Right ventricle myocardium inferior (tissue), 1 donor: ENCODE data around the gene PNPLA8. TPM values are rescaled to one million over a fixed set of nuclear protein-coding genes. Genes with fewer than 3 reads are reported as not detected.
"Not testable (repeated sequence)": the region's sequence is repeated elsewhere in the genome, so short reads cannot be mapped to it uniquely, and the experiment has no call there.

ENCODE experiments used
- ATAC-seq: fragments of 200-7000 bp; cut with Tn5 transposase; one replicate; pipeline ENCODE4 v1.9.1; 2020; ENCODE audit warnings: mild to moderate bottlenecking, moderate library complexity
- DNase-seq: peaks from one replicate; pipeline ENCODE4 v3.0.0; 2021; ENCODE audit errors: missing footprints
- intact Hi-C: fragments of 100-400 bp; cut with DNase I; formaldehyde crosslinking; loops from one replicate; pipeline ENCODE4 v1.11.0; 2022
- total RNA-seq: library from RNA; stranded (reverse); fragmentation: NEBNext Ultra II Directional; extraction: Animal tissue kit (Norgen Biotek cat#: 25700); gene quantifications from one replicate; pipeline ENCODE4 v1.2.1, GENCODE V29; 2021
- donor health status: DM: no; HTN: yes; CAD: no; lungs with severe emphysema.

The PNPLA8 gene
- total RNA-seq, 1 donor from 2014 or later = 31.1 TPM

DNA sequence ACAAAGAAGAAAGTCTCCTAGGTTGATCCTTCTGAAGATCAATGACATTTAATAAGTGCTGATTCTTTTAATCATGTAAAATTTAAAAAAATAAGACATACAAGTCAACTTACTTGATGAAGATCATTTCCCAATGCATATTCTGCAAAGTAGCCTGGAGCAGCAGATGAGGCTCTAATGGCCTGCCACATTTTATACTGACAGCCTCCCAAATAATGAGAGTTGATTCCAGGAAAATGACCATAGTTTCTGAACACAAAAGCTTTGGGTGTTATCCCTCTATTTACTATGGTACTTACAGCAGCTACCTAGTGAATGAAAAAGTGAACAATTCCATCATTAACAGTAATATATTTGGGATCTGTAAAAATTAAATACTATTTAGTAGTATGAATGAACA lies 38.3 kb downstream of the PNPLA8 start:
- ATAC-seq (no peak), DNase-seq (no peak)
- intact Hi-C loops = no loop called here

DNA sequence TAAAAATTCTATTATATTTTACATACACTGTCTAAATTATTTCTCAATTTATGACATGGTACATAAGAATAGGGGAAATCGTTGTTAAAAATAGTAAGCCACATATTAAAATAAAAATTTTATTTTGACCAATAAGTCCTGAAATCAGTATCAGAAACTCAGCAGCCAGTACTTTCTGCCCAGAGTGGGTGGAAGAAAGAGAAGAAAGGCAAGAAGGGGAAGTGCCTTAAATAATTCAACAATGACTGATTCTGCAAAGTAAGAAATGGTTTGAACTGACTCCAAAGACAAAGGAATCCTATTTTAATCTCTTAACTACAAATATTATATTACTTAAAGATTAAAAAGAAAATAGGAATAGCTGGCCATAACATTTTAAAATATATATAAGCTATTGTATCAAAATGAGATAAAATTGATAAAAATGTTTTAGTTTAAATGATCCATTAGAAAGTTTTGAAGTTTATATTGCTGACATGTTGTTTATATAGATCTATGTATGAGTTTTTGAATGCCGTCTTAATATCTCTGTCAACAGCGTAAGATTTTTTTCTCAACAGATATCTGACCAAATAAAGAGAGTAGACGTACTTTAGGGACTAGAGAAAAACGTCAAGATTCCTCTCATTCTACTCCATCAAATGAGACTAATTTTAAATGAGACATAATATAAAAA lies 39.5 kb downstream of the PNPLA8 start:
- DNase-seq (no peak), ATAC-seq (no peak)
- intact Hi-C loops = no loop called here

DNA sequence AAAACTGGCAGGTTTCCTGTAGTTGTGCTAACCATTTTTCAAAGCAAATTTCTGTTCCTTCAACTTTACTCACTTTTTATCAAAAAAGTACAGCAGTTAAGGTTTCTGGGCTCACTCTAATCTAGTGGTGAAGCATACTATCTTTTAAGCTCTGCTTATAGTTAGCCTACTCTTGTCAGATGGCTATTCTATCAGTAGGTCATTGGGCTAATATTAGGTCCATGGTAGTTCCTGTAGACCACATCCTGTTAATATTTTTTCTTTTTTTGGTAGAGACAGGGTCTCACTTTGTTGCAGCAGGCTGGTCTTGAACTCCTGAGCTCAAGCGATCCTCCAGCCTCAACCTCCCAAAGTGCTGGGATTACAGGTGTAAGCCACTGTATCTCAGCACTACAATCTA lies 41.8 kb downstream of the PNPLA8 start:
- no peak for ATAC-seq
- intact Hi-C loops = no loop called here
- DNase-seq = no peak

DNA sequence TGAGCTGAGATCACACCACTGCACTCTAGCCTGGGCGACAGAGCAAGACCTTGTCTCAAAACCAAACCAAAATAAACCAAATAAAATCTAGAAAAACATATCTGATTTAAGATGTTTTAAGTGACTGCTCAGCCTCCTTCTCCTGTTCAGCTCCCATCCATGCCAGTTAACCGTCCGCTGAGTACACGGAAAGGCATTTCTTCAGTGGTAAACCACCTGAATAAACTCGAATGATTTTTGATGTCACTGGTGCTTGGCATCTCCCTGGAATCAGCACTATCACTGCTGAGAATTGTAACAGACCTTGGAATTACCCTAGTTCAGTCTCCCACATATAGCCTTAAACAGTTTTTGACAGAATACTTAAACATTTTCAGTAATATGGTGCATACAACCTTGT lies 45.6 kb downstream of the PNPLA8 start:
- intact Hi-C loops = no loop called here
- ATAC-seq (no peak), DNase-seq (no peak)

DNA sequence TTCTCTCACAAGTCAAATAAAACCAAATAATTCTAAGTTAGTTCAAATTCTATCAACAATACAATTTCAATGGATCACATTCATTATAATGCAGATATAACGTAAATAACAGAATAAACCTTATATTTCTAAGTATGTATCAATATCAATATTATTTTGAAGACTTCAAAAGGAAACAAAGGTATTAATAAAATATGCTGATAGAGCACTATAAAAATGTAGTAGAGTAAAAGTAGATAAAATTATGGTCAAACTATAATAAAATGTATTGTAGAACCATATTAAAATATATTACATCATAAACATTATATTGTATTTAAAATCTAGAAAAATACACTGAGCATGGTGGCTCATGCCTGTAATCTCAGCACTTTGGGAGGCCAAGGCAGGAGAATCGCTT lies 46.2 kb downstream of the PNPLA8 start:
- no peak for DNase-seq
- intact Hi-C loops = no loop called here
- no peak for ATAC-seq

DNA sequence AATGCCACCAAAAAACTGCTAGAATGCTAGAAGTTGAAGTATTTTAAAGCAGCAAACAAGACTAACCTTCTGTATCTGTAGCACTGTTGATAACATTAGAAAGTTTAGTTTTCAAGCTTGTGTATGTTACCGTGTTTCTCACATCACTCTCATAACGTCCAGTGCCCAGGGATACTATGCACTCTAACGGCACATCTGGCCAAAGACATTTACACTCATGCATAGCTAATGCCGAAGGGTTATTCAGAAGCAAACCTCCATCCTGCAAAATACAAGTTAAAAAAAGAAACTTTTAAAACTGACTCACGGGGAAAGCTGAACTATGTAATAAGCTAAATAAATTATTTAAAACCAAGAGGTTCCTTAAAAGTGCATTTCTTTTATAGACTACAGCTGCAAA lies 46.8 kb downstream of the PNPLA8 start:
- no peak for ATAC-seq
- no peak for DNase-seq
- intact Hi-C loops = no loop called here

DNA sequence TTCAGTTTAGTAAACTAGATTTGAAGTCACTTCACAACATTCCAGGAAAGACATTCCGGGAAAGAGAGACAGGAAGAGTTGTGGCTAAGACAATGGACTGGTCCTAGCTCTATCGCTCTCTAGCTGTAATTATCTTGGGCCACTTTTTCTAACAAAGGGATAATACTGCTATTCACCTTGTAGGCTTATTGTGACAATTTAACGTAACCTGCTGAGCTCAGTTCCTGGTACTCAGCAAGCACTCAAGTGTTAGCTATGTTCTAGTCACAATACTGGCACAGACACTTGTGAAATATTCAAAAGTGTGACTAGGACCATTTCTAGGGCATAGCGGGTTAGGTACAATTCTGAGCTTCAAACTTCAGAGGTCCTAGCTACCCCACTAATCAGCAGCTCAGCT lies 57.7 kb downstream of the PNPLA8 start:
- DNase-seq (no peak), ATAC-seq (no peak)
- intact Hi-C loops = no loop called here

DNA sequence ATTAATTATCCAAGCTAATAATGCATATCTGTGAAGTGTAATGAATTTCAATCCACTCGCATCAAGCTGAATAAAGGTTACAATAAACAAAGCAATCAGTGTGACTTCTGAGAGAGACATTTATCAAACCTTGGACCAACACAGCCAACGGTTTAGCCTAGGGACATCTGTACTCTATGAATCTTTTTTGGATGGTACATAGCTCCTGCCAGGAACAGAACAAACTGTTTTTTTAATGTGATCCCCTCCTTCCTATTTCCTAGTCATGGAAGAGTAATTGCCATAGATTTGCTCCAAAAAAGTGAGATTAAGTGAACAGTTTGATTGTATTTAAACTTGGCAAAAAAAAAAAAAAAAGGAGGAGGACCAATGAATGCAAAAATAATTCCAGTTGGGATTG lies 58.5 kb downstream of the PNPLA8 start:
- ATAC-seq = no peak
- DNase-seq = no peak
- intact Hi-C loops = no loop called here

DNA sequence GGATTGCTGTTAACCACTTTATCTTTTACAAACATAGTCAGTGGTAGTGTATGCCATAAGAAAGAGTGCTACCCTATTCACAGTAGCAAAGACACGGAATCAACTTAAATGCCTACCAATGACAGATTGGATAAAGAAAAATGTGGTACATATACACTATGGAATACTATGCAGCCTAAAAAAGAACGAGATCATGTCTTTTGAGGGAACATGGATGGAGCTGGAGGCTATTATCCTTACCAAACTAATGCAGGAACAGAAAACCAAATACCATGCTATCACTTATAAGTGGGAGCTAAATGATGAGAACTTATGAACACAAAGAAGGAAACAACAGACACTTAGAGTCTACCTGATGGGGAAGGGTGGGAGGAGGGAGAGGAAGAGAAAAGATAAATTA lies 59.6 kb downstream of the PNPLA8 start:
- intact Hi-C loops, ATAC-seq, DNase-seq: not testable (repeated sequence)

DNA sequence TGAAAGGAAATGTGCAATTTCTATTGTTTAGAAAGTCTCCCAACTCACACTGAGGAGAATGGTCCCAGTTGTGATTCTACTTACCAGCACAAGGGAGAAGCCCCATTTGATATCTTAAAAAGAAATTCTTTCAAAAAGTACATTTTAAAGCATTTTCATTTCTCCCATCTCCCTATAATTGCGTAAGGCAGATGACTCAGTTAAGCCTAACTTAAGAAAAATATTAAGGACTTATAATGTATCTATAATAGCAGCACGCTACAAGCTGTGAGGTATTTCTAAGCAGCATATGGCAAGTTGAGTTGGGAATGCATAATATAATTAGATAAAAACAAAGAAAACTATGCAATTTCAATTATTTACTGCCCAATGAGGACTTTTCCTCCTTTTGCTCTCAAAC lies 61.2 kb downstream of the PNPLA8 start:
- DNase-seq = no peak
- ATAC-seq = no peak
- intact Hi-C loops = no loop called here

DNA sequence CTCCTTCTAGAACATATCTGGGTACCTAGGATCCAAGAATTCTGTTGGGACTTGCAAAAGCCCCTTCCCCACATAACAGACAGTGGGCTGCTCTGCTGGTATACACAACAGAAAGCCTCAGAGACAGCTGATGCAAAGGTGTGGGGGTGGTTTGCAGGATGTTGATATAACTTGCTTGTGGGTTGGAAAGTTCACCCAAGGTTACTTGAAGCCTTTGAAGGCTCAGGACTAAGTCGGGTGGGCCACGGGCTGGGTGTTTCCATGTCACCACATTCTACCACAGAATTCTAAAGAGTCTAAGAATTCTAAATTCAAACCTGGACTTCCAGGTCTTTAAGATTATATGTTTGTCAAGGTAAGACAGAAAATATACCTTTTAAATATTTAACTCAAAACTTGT lies 62.3 kb downstream of the PNPLA8 start:
- DNase-seq = no peak
- intact Hi-C loops = no loop called here
- ATAC-seq = no peak

DNA sequence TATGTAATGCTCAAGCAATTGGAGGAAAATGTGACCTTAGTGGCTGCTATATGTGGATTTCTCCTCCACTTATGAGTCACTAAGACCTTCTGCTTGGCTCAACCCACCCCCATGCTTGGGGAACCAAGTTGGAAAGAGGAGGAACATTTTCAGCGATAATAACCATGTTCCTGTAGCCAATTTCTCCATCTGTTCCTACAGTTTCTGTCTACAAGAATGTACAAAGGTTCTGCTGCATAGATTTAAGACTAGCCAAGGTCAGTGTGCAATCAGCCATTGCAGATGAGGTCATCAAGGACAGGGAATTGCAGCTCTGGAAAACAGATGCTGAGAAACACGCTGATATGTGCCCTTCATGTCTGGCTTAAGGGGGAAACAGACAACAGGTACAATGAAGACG lies 64.1 kb downstream of the PNPLA8 start:
- DNase-seq (no peak), ATAC-seq (peak; percentile 42)
- intact Hi-C loops = loop anchor here (2.0 kb wide), 1 partner anchor 281 kb away; no protein-coding TSS in a partner anchor

DNA sequence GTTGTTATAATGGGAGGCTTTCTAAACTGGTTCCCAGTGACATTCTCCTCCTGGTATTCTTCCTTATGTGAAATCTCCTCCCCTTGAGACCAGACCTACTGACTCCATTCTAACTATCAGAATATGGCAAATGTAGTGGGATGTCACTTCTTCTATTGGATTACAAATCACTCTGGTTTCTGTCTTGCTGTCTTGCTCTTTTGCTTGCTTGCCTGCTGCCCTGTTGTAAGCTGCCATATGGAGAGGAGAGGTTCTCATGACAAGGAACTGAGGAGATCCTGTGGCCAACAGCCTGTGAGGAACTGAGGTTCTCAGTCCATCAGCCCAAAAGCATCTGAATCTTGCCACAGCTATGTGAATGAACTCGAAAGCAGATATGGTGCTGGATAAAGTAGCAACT lies 65.0 kb downstream of the PNPLA8 start:
- DNase-seq (no peak), ATAC-seq (no peak)
- intact Hi-C loops = loop anchor here (2.0 kb wide), 1 partner anchor 280 kb away; no protein-coding TSS in a partner anchor

DNA sequence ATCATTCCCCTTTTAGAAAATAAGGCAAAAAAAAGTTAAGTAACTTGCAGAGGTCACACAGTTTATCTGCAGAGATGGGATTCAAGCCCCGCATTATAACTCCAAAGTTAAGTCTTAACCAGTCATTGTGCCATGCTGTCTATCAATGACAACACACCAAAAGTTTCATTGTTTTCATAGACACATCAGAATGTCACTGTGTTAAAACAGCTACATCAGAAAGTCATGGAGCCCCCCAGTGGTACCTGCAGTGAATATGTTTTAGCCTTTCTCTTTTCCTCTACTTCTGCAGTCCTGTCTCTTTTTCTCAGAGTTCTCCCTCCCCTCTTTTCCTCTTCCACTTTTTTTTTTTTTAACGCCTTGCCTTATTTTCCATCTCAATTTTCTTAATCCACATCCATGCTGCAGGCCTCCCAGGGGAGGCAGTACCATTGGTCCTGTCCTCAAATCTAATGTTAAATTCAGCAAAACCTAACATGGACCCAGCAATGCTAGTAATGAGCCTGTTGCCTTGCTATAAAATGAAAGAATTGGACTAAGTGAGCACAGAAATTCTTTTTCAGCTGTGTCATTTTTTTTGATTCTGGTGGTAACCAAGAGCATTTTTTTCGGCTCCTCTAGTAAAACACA lies 65.9 kb downstream of the PNPLA8 start:
- ATAC-seq (no peak), DNase-seq (no peak)
- intact Hi-C loops = loop anchor here (2.0 kb wide), 1 partner anchor 279 kb away; no protein-coding TSS in a partner anchor

DNA sequence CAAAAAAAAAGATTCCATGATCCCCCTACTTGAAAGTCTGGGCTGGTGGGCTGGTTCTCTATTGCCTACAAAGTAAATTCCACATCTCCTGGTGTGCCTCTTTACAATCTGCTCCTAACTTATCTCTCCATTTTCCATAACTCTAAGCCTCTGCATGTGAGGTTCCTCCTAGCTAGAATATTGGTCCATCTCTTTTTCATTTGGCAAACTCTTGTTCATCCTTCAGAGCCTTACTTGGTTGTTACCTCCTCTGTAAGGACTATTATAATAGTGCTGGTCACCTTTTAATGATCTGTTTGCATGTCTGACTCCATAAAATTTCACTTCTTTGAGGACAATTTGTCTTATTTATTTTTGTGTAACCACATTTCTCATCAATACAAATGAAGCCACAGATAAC lies 68.1 kb downstream of the PNPLA8 start:
- intact Hi-C loops = no loop called here
- DNase-seq (no peak), ATAC-seq (no peak)

DNA sequence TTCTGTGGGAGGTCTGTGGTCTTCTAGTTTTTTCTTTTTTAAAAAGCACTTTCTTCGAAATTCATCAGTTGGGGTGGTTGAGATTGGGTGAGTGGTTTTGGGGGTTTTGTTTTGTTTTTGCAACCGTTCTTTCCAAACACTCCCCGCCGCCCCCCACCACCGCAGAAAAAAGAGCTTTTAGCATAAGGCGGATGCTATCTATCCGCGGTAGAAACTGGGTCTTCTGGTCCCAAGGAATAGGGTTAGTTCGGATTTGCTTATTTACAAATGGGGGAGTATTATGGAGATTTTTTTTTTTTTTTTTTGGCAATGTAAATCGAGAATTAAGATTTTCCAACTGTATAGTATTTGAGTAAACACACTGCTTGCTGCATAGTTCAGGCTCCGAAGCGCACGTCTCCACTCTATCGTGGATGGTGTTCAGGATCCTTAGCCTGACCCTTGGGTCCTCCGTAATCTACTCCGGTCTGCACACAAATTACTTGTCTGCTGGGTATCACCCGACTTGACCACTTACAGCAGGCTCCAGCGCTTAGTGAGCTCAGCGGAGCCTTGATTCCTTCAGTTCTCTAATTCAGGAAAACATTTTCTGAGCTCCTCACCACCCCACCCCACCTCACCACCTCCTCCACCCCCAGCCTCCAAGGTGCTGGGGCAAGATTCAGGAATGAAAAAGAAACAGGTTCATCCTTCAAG lies 68.9 kb downstream of the PNPLA8 start:
- DNase-seq (no peak), ATAC-seq (no peak)
- intact Hi-C loops = no loop called here

DNA sequence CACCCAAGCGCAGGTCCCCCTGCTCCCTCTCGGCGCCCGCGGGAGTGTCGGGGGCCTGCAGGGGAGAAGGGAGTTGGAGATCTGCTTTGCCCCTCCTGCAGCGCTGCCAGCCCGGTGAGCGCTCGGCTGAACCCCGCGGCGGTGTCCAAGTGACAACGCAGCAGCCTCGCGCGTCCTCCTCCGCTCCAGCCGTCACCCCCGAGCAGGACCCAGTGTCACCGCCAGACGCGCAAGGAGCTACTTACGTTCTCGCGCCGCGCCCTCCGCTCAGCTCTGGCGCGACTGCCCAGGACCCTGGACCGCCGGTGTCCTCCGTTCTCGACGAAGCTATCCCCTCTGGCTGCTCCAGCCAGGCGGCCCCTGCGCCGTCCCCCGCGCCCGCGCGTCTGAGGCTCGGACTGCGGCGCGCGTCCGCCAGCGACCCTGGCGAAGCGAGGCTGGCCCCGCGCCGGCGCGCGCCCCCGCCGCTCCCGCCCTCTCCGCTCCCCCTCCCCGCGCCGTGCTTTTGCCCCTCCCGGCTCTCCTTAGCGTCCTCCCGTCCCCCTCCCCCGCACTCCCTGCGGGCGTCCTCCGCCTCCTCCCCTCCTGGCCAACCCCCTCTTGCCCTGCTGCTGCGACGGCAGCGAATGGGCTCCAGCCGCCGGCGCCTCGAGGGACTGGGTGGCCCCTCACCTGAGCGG lies 69.8 kb downstream of the PNPLA8 start, which contains the start of gene NRCAM:
Gene NRCAM, minus strand, starts transcription at position 439 of the 680 bp plus-strand sequence. CDS start 216,372 bp downstream, outside the sequence.
- DNase-seq (no peak), ATAC-seq (no peak)
- intact Hi-C loops = no loop called here

DNA sequence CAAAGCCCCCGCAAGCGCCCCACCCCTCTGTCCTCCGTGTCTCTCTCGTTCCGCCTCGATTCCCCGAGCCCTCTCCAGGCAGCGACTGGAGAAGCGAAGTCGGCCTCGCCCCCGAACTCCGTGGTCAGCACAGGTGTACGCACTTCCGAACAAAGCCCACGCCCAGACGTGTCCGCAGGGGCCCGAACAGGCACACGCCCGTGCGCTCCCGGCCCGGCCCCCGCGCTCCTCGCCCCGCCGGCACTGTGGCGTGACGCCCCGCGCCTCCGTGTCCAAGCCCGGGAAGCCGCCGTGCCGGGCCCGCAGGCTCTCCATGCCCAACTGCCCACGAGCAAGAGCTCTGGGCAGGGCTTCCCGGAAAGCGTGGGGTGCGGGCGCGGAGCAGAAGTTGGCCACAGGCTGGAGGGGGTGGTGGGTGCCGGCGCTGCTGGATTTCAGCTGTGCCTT lies 70.4 kb downstream of the PNPLA8 start:
- intact Hi-C loops = no loop called here
- DNase-seq = no peak

More for the DNA sequence above, 70.4 kb downstream of the PNPLA8 start:
- no peak for ATAC-seq
